SKM-1 treated with dmso at 0.1 percent for 144 hours (cell line): Measurements from ENCODE around the gene RBM8A.

Source experiments
- DNase-seq: peaks from one replicate; lab custom pipeline; 2025; ENCODE audit not compliant: unreplicated experiment; lab: John Stamatoyannopoulos, UW

RBM8A gene

GRCh38 chr1:145927063-145927886 lies at the start of gene RBM8A:
RBM8A (minus strand) TSS chr1:145927484; CDS start chr1:145927426, 58 bp downstream.
- DNase-seq = peak; percentile 100

GRCh38 chr1:145977016-145977415 lies 49.7 kb upstream of the RBM8A start:
- DNase-seq = no peak

- DNase-seq = no peak
Measured at GRCh38 chr1:145975216-145975615, 47.9 kb upstream of the RBM8A start.

- DNase-seq = no peak
Measured at GRCh38 chr1:145974721-145975120, 47.4 kb upstream of the RBM8A start.

GRCh38 chr1:145972580-145972979 lies 45.3 kb upstream of the RBM8A start:
- no peak for DNase-seq

- DNase-seq = no peak
Measured at GRCh38 chr1:145967288-145967687, 40.0 kb upstream of the RBM8A start.

- DNase-seq = no peak
Measured at GRCh38 chr1:145965119-145965744, 37.9 kb upstream of the RBM8A start.

- DNase-seq = peak; percentile 95
Measured at GRCh38 chr1:145964328-145965118, 37.2 kb upstream of the RBM8A start, which contains the start of the genes ANKRD34A and POLR3GL. ANKRD34A (minus strand) TSS chr1:145964575; CDS start chr1:145961759, 2,816 bp downstream. POLR3GL (plus strand) TSS chr1:145964690; CDS start chr1:145974866, 10,176 bp downstream.

- no peak for DNase-seq
Measured at GRCh38 chr1:145963265-145964019, 36.2 kb upstream of the RBM8A start.

- DNase-seq = no peak
Measured at GRCh38 chr1:145962157-145963102, 35.1 kb upstream of the RBM8A start.

- DNase-seq = no peak
Measured at GRCh38 chr1:145961425-145962156, 34.3 kb upstream of the RBM8A start.

- no peak for DNase-seq
Measured at GRCh38 chr1:145961109-145961424, 33.8 kb upstream of the RBM8A start.

- peak; percentile 65 for DNase-seq
Measured at GRCh38 chr1:145960468-145961108, 33.3 kb upstream of the RBM8A start.

- no peak for DNase-seq
Measured at GRCh38 chr1:145959957-145960467, 32.7 kb upstream of the RBM8A start.

- no peak for DNase-seq
Measured at GRCh38 chr1:145959333-145959732, 32.0 kb upstream of the RBM8A start.

- DNase-seq = no peak
Measured at GRCh38 chr1:145958734-145959133, 31.4 kb upstream of the RBM8A start.

- DNase-seq = peak; percentile 98
Measured at GRCh38 chr1:145957443-145958319, 30.4 kb upstream of the RBM8A start, which contains the start of gene LIX1L. LIX1L (minus strand) TSS chr1:145958017; CDS start chr1:145957927, 90 bp downstream.
